HepG2 (cell line): ENCODE measurements around the gene NTMT1. TPM values are rescaled to one million over a fixed set of nuclear protein-coding genes. Genes with fewer than 3 reads are reported as not detected.

Source experiments
- EHMT2 ChIP-seq: fragments of 200-600 bp; sonication (generic); IDR thresholded peaks from 2 replicates; pipeline ENCODE4 v1.7.0; 2017; ENCODE audit warnings: antibody characterized with exemption, low read depth, low read length, borderline replicate concordance
- HES4 ChIP-seq: sonication (generic); formaldehyde crosslinking; IDR thresholded peaks from 2 replicates; pipeline ENCODE4 v1.9.0; 2021; ENCODE audit warnings: mild to moderate bottlenecking, missing genetic modification reagents, borderline replicate concordance
- HNRNPL ChIP-seq: fragments of 200-400 bp; formaldehyde crosslinking; IDR thresholded peaks from 2 replicates; pipeline ENCODE4 v1.6.1; 2017; ENCODE audit warnings: mild to moderate bottlenecking, low read depth, low read length
- RFXANK ChIP-seq: IDR thresholded peaks from 2 replicates; pipeline ENCODE4 v1.6.1; 2016
- SALL2 ChIP-seq: sonication (generic); formaldehyde crosslinking; IDR thresholded peaks from 2 replicates; pipeline ENCODE4 v1.8.1; 2023; ENCODE audit warnings: mild to moderate bottlenecking, missing genetic modification reagents, inconsistent platforms
- TCF7 ChIP-seq: sonication (generic); IDR thresholded peaks from 2 replicates; pipeline ENCODE4 v1.6.1; 2016; ENCODE audit warnings: antibody characterized with exemption, low read depth
- ZBTB42 ChIP-seq: sonication (generic); formaldehyde crosslinking; IDR thresholded peaks from 2 replicates; pipeline ENCODE4 v1.5.0; 2020; ENCODE audit warnings: mild to moderate bottlenecking, missing genetic modification reagents
- ZMAT3 ChIP-seq: sonication (generic); formaldehyde crosslinking; conservative IDR thresholded peaks from 2 replicates; pipeline ENCODE4 v1.7.0; 2021; ENCODE audit warnings: missing genetic modification reagents
- ZNF382 ChIP-seq: sonication (generic); formaldehyde crosslinking; IDR thresholded peaks from 2 replicates; pipeline ENCODE4 v1.5.0; 2020; ENCODE audit warnings: missing genetic modification reagents, mild to moderate bottlenecking, borderline replicate concordance
- ZNF879 ChIP-seq: sonication (generic); formaldehyde crosslinking; IDR thresholded peaks from 2 replicates; pipeline ENCODE4 v1.8.1; 2023; ENCODE audit warnings: missing genetic modification reagents
- polyA plus RNA-seq, 8 experiments: library from polyadenylated mRNA; depleted of rRNA in 3 of 8; stranded (reverse) in 7 of 8; unstranded in 1 of 8; fragments of >200 nt; fragmentation: Illumina TruSeq in 4 of 8; extraction: Trizol in 4 of 8; gene quantifications; 2 replicates each; pipeline versions ENCODE4 v1.2.1 to v1.2.3, GENCODE V29; 2011 to 2016; ENCODE audit warnings: low read depth in 4 of 8, missing spikeins in 1 of 8, mixed read lengths in 1 of 8; ENCODE audit not compliant: insufficient read depth in 1 of 8
- total RNA-seq, 5 experiments: library from RNA; depleted of rRNA; stranded (reverse); fragments of >200 nt; fragmentation: Illumina TruSeq; extraction: Trizol; gene quantifications; 2 replicates each; pipeline ENCODE4 v1.2.3, GENCODE V29; 2016; ENCODE audit warnings: low read depth in 1 of 5
- TF ChIP-seq, protein P1 (sequence below): sonication (generic); formaldehyde crosslinking; IDR thresholded peaks from 2 replicates; pipeline ENCODE4 v1.8.0; 2022; ENCODE audit warnings: missing genetic modification reagents, mild to moderate bottlenecking, inconsistent platforms, borderline replicate concordance
- TF ChIP-seq, protein P2 (sequence below): sonication (generic); formaldehyde crosslinking; IDR thresholded peaks from 2 replicates; pipeline ENCODE4 v1.5.0; 2020; ENCODE audit warnings: mild to moderate bottlenecking, missing genetic modification reagents, borderline replicate concordance
- TF ChIP-seq, protein P3 (sequence below): sonication (generic); formaldehyde crosslinking; IDR thresholded peaks from 2 replicates; pipeline ENCODE4 v1.5.0; 2020; ENCODE audit warnings: mild to moderate bottlenecking, missing genetic modification reagents, moderate library complexity
- TF ChIP-seq, protein P4 (sequence below): sonication (generic); formaldehyde crosslinking; IDR thresholded peaks from 2 replicates; pipeline ENCODE4 v1.4.0; 2020; ENCODE audit warnings: missing genetic modification reagents, low read depth, mild to moderate bottlenecking, borderline replicate concordance

NTMT1 gene
- total and polyA plus RNA-seq, 2 of the 13 experiments (the other 11 are each of a cell fraction or from before 2014, with no cell fraction given): 49.1 to 53.8 TPM

DNA sequence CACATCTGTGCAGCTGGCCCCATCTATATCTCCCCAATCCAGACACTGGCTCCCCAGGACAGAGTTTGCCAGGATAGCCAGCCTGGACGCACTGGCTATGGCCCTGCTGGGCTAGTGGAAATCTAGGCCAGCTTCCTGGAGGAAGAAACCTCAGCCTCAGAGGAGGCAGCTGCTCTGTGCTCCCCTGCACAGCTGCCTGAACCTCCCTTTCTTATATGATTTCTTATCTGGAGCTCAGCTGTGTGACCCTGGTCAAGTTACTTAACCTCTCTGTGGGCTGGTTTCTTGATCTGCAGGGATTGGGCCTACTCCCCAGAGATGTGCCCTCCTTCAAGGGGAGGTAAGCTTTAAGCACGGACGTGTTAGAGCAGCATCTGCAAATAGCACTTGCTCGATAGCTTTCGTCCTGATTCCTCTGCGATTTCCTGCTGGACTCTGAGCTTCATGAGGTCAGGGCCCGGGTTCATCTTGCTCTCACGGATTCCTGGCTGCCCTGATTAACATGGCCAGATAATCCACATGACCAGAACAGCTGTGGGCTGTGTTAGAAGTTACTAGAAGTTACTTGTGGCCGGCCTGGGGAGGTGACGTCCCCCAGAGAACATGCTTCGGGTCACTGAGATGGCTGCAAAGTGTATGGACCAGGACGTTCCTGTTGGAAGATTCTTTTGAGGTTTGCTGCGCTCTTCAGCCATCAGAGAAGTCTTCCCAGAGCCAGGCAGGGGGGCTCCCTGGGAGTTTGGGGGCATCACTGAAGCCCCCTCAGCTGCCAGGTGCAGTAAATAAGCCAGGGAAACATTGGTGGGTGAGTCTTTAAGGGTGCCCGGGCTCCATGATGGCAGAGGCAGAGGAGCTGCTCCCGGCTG lies 19.6 kb upstream of the NTMT1 start (continued):
- TF ChIP-seq, protein P1, sequence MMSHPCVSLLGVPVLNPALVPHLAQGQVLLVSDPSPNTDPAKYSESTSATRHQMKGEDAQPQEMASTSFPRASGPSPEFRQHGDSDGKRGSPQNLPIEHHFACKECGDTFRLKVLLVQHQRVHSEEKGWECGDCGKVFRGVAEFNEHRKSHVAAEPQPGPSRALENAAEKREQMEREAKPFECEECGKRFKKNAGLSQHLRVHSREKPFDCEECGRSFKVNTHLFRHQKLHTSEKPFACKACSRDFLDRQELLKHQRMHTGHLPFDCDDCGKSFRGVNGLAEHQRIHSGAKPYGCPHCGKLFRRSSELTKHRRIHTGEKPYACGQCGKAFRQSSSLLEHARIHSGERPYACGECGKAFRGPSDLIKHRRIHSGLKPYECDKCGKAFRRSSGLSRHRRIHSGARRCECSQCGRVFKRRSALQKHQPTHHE: peak; percentile 85; the same call in 1 of the 2 replicates
- TF ChIP-seq RFXANK (CRISPR knock-in tag): 0 out of 2 replicates have a peak, but pooled peaks have one; percentile 29
- TF ChIP-seq ZMAT3 (CRISPR knock-in tag): 0 out of 2 replicates have a peak, but pooled peaks have one; percentile 20
- no peak for TF ChIP-seq HNRNPL
- no peak for TF ChIP-seq SALL2 (CRISPR knock-in tag)
- no peak for TF ChIP-seq HES4 (CRISPR knock-in tag)
- TF ChIP-seq ZBTB42 (CRISPR knock-in tag): 0 out of 2 replicates have a peak, but pooled peaks have one; percentile 34
- TF ChIP-seq EHMT2: no peak
- no peak for TF ChIP-seq ZNF382 (CRISPR knock-in tag)
- 0 out of 2 replicates have a peak, but pooled peaks have one; percentile 77 for TF ChIP-seq ZNF879 (CRISPR knock-in tag)
- TF ChIP-seq TCF7: no peak
- TF ChIP-seq, protein P2, sequence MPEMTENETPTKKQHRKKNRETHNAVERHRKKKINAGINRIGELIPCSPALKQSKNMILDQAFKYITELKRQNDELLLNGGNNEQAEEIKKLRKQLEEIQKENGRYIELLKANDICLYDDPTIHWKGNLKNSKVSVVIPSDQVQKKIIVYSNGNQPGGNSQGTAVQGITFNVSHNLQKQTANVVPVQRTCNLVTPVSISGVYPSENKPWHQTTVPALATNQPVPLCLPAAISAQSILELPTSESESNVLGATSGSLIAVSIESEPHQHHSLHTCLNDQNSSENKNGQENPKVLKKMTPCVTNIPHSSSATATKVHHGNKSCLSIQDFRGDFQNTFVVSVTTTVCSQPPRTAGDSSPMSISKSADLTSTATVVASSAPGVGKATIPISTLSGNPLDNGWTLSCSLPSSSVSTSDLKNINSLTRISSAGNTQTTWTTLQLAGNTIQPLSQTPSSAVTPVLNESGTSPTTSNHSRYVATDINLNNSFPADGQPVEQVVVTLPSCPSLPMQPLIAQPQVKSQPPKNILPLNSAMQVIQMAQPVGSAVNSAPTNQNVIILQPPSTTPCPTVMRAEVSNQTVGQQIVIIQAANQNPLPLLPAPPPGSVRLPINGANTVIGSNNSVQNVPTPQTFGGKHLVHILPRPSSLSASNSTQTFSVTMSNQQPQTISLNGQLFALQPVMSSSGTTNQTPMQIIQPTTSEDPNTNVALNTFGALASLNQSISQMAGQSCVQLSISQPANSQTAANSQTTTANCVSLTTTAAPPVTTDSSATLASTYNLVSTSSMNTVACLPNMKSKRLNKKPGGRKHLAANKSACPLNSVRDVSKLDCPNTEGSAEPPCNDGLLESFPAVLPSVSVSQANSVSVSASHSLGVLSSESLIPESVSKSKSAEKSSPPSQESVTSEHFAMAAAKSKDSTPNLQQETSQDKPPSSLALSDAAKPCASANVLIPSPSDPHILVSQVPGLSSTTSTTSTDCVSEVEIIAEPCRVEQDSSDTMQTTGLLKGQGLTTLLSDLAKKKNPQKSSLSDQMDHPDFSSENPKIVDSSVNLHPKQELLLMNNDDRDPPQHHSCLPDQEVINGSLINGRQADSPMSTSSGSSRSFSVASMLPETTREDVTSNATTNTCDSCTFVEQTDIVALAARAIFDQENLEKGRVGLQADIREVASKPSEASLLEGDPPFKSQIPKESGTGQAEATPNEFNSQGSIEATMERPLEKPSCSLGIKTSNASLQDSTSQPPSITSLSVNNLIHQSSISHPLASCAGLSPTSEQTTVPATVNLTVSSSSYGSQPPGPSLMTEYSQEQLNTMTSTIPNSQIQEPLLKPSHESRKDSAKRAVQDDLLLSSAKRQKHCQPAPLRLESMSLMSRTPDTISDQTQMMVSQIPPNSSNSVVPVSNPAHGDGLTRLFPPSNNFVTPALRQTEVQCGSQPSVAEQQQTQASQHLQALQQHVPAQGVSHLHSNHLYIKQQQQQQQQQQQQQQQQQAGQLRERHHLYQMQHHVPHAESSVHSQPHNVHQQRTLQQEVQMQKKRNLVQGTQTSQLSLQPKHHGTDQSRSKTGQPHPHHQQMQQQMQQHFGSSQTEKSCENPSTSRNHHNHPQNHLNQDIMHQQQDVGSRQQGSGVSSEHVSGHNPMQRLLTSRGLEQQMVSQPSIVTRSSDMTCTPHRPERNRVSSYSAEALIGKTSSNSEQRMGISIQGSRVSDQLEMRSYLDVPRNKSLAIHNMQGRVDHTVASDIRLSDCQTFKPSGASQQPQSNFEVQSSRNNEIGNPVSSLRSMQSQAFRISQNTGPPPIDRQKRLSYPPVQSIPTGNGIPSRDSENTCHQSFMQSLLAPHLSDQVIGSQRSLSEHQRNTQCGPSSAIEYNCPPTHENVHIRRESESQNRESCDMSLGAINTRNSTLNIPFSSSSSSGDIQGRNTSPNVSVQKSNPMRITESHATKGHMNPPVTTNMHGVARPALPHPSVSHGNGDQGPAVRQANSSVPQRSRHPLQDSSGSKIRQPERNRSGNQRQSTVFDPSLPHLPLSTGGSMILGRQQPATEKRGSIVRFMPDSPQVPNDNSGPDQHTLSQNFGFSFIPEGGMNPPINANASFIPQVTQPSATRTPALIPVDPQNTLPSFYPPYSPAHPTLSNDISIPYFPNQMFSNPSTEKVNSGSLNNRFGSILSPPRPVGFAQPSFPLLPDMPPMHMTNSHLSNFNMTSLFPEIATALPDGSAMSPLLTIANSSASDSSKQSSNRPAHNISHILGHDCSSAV (CRISPR knock-in tag): no peak
- TF ChIP-seq, protein P3, sequence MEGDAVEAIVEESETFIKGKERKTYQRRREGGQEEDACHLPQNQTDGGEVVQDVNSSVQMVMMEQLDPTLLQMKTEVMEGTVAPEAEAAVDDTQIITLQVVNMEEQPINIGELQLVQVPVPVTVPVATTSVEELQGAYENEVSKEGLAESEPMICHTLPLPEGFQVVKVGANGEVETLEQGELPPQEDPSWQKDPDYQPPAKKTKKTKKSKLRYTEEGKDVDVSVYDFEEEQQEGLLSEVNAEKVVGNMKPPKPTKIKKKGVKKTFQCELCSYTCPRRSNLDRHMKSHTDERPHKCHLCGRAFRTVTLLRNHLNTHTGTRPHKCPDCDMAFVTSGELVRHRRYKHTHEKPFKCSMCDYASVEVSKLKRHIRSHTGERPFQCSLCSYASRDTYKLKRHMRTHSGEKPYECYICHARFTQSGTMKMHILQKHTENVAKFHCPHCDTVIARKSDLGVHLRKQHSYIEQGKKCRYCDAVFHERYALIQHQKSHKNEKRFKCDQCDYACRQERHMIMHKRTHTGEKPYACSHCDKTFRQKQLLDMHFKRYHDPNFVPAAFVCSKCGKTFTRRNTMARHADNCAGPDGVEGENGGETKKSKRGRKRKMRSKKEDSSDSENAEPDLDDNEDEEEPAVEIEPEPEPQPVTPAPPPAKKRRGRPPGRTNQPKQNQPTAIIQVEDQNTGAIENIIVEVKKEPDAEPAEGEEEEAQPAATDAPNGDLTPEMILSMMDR (CRISPR knock-in tag): no peak
- TF ChIP-seq, protein P4, sequence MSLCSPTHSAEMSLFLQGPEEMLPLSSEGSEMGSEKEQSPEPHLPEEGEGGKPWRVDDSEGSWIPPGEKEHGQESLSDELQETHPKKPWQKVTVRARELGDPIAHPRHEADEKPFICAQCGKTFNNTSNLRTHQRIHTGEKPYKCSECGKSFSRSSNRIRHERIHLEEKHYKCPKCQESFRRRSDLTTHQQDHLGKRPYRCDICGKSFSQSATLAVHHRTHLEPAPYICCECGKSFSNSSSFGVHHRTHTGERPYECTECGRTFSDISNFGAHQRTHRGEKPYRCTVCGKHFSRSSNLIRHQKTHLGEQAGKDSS (CRISPR knock-in tag): peak; percentile 42; the same call in 1 of the 2 replicates
